Astrocyte (in vitro differentiated cells and primary cell): Measurements from ENCODE around the gene AHNAK2. TPM values are rescaled to one million over a fixed set of nuclear protein-coding genes. Genes with fewer than 3 reads are reported as not detected.
A peak's percentile ranks its signal among the peaks of the same experiment; 100 is the strongest.

Experiments used
- DNase-seq: peaks from one replicate; pipeline ENCODE4 v3.0.0-alpha.2; 2010; ENCODE audit warnings: low read depth
- FAIRE-seq: peaks from 2 replicates; lab custom pipeline; 2011; peaks lifted over from hg19 to GRCh38; lab: Jason Lieb, UNC
- H2AFZ ChIP-seq: 2 replicates; pipeline ENCODE4 v1.6.0; 2012; ENCODE audit warnings: low read depth, low read length, inconsistent platforms
- H3K27ac ChIP-seq: 2 replicates; pipeline ENCODE4 v1.5.1; 2011; ENCODE audit warnings: low read depth, low read length, inconsistent platforms
- H3K27me3 ChIP-seq: 2 replicates; pipeline ENCODE4 v1.6.0; 2011; ENCODE audit warnings: low read length, inconsistent platforms; ENCODE audit not compliant: insufficient read depth
- H3K36me3 ChIP-seq: 2 replicates; pipeline ENCODE4 v1.5.1; 2011; ENCODE audit warnings: low read length, inconsistent platforms; ENCODE audit not compliant: insufficient read depth
- H3K4me1 ChIP-seq: 2 replicates; pipeline ENCODE4 v1.5.1; 2011; ENCODE audit warnings: low read length, inconsistent platforms; ENCODE audit not compliant: insufficient read depth
- H3K4me2 ChIP-seq: 2 replicates; pipeline ENCODE4 v1.6.0; 2012; ENCODE audit warnings: low read length, inconsistent platforms
- H3K4me3 ChIP-seq: 2 replicates; pipeline ENCODE4 v1.5.1; 2011; ENCODE audit warnings: low read depth, mild to moderate bottlenecking, low read length, inconsistent platforms; ENCODE audit not compliant: insufficient read depth
- H3K79me2 ChIP-seq: 2 replicates; pipeline ENCODE4 v1.6.0; 2012; ENCODE audit warnings: mild to moderate bottlenecking, low read length, inconsistent platforms; ENCODE audit not compliant: insufficient read depth
- H3K9ac ChIP-seq: 2 replicates; pipeline ENCODE4 v1.6.0; 2012; ENCODE audit warnings: mild to moderate bottlenecking, low read length, inconsistent platforms
- H3K9me3 ChIP-seq: 2 replicates; pipeline ENCODE4 v1.5.1; 2012; ENCODE audit warnings: low read depth, mild to moderate bottlenecking, low read length, inconsistent platforms; ENCODE audit not compliant: insufficient read depth
- H4K20me1 ChIP-seq: 2 replicates; pipeline ENCODE4 v1.6.0; 2012; ENCODE audit warnings: low read length, inconsistent platforms; ENCODE audit not compliant: insufficient read depth
- H3K27ac Mint-ChIP-seq: one replicate; pipeline ENCODE4 v1.8.0; 2021; ENCODE audit warnings: mild to moderate bottlenecking, mixed read lengths; ENCODE audit not compliant: unreplicated experiment
- H3K27me3 Mint-ChIP-seq: one replicate; pipeline ENCODE4 v1.8.0; 2021; ENCODE audit warnings: low read depth, mixed read lengths; ENCODE audit not compliant: unreplicated experiment
- H3K36me3 Mint-ChIP-seq: one replicate; pipeline ENCODE4 v1.8.0; 2021; ENCODE audit warnings: low read depth, mixed read lengths; ENCODE audit not compliant: unreplicated experiment
- H3K4me1 Mint-ChIP-seq: one replicate; pipeline ENCODE4 v1.8.0; 2021; ENCODE audit warnings: low read depth, mixed read lengths; ENCODE audit not compliant: unreplicated experiment
- H3K4me3 Mint-ChIP-seq: one replicate; pipeline ENCODE4 v1.8.0; 2021; ENCODE audit warnings: mild to moderate bottlenecking, moderate library complexity, mixed read lengths; ENCODE audit not compliant: unreplicated experiment
- H3K9me3 Mint-ChIP-seq: one replicate; pipeline ENCODE4 v1.8.0; 2021; ENCODE audit warnings: mild to moderate bottlenecking, mixed read lengths; ENCODE audit not compliant: unreplicated experiment
- CTCF ChIP-seq: IDR thresholded peaks from 2 replicates; pipeline ENCODE4 v1.5.1; 2011; ENCODE audit warnings: low read depth, mild to moderate bottlenecking, inconsistent platforms, low read length, moderate library complexity; ENCODE audit not compliant: insufficient read depth
- EZH2 ChIP-seq: IDR thresholded peaks from 2 replicates; pipeline ENCODE4 v1.6.1; 2012; ENCODE audit warnings: mild to moderate bottlenecking, low read length, inconsistent platforms; ENCODE audit not compliant: insufficient read depth
- total RNA-seq: library from RNA; stranded (reverse); gene quantifications from 2 replicates; pipeline ENCODE4 v1.2.1, GENCODE V29; 2021

The AHNAK2 gene
- total RNA-seq, 1 donor from 2014 or later: 44.7 TPM

- Histone ChIP-seq H3K9ac (peak overlapping the region; percentile 88), H3K4me1 (peaks cover 48% of the 10 kb centered on the region), H3K27me3 (no peaks in the 10 kb centered on the region), H3K27ac (peak overlapping the region; percentile 81), H3K4me3 (peak overlapping the region; percentile 77), H4K20me1 (peaks cover 48% of the 10 kb centered on the region), H3K9me3 (no peaks in the 10 kb centered on the region), H2AFZ (peak overlapping the region; percentile 64), H3K4me2 (peak overlapping the region; percentile 92), H3K79me2 (peaks cover 68% of the 10 kb centered on the region), H3K36me3 (no peaks in the 10 kb centered on the region)
- no peak for TF ChIP-seq EZH2
- no peak for TF ChIP-seq CTCF
- Mint-ChIP-seq H3K9me3 (no peaks in the 10 kb centered on the region), H3K4me1 (peaks cover 27% of the 10 kb centered on the region), H3K27ac (peak overlapping the region; percentile 93), H3K4me3 (peak overlapping the region; percentile 91), H3K27me3 (no peaks in the 10 kb centered on the region), H3K36me3 (peaks cover 3% of the 10 kb centered on the region)
- FAIRE-seq (no peak), DNase-seq (no peak)
Measured at GRCh38 chr14:105019861-105020814, 42.0 kb upstream of the AHNAK2 start.

DNA sequence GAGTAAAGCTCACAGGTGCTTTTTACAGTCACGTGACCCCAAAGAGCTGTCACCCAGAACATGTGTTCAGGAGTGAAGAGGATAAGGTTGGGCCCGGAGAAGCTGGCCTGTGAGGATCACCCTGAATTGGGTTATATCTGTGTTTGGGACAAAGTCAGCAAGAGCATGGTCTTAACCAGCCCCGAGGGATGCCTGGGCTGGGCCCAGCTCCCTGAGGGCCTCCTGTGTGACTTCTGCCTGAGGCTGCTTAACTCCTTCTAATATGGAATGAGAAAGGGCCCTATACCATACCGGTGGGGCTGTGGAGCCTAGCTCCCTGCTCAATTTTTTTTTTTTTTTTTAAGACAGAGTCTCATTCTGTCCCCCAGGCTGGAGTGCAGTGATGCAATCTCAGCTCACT is 40.2 kb upstream of the AHNAK2 start:
- Histone ChIP-seq H2AFZ (no peak overlapping the region), H3K4me1 (peaks cover 38% of the 10 kb centered on the region), H4K20me1 (peaks cover 65% of the 10 kb centered on the region), H3K4me3 (peak overlapping the region; percentile 10), H3K9ac (no peak overlapping the region), H3K27me3 (no peaks in the 10 kb centered on the region), H3K79me2 (peaks cover 85% of the 10 kb centered on the region), H3K4me2 (peak overlapping the region; percentile 92), H3K36me3 (no peaks in the 10 kb centered on the region), H3K9me3 (no peaks in the 10 kb centered on the region), H3K27ac (no peak overlapping the region)
- Mint-ChIP-seq H3K4me3 (no peak overlapping the region), H3K4me1 (peaks cover 16% of the 10 kb centered on the region), H3K27me3 (no peaks in the 10 kb centered on the region), H3K9me3 (no peaks in the 10 kb centered on the region), H3K36me3 (peaks cover 5% of the 10 kb centered on the region), H3K27ac (no peak overlapping the region)
- DNase-seq: no peak
- no peak for TF ChIP-seq CTCF
- TF ChIP-seq EZH2: no peak
- FAIRE-seq: no peak

DNA sequence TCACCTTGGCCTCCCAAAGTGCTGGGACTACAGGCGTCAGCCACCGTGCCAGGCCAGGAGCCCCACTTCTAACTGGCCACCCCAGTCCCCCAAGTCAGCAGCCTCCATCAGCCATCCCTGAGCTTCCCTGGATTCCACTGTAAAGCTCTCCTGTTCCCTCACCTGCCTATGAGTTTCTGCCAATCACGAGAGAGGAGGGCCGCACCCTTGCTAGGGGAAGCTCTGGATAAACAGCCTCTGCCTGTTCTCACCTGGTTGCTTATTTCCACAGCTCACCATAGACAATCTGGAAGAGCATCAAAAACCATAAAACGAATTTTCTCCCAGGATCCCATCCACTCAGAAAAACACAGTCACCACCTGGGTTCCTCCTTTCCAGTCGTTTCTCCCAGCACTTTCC is 37.7 kb upstream of the AHNAK2 start:
- H3K79me2 ChIP-seq: peaks cover 99% of the 10 kb centered on the region
- no peaks in the 10 kb centered on the region for H3K27me3 ChIP-seq
- Mint-ChIP-seq H3K4me3 (no peak overlapping the region), H3K27ac (no peak overlapping the region), H3K4me1 (peaks cover 7% of the 10 kb centered on the region), H3K9me3 (no peaks in the 10 kb centered on the region), H3K27me3 (no peaks in the 10 kb centered on the region), H3K36me3 (peaks cover 5% of the 10 kb centered on the region)
- H3K27ac ChIP-seq: no peak overlapping the region
- H3K9me3 ChIP-seq: no peaks in the 10 kb centered on the region
- DNase-seq (no peak), FAIRE-seq (no peak)
- no peak overlapping the region for H3K4me3 ChIP-seq
- H4K20me1 ChIP-seq: peaks cover 89% of the 10 kb centered on the region
- no peak overlapping the region for H3K9ac ChIP-seq
- peak overlapping the region; percentile 11 for H3K4me2 ChIP-seq
- TF ChIP-seq EZH2: no peak
- no peak for TF ChIP-seq CTCF
- H2AFZ ChIP-seq: no peak overlapping the region
- no peaks in the 10 kb centered on the region for H3K36me3 ChIP-seq
- peaks cover 23% of the 10 kb centered on the region for H3K4me1 ChIP-seq
